GM18867 (cell line): ENCODE measurements around the gene FOXP4.

ENCODE experiments used
- ATAC-seq: cut with Tn5 transposase; IDR thresholded peaks from one replicate; pipeline ENCODE4 v1.9.1; 2021; ENCODE audit warnings: mild to moderate bottlenecking, moderate library complexity; ENCODE audit not compliant: unreplicated experiment

Gene FOXP4

DNA sequence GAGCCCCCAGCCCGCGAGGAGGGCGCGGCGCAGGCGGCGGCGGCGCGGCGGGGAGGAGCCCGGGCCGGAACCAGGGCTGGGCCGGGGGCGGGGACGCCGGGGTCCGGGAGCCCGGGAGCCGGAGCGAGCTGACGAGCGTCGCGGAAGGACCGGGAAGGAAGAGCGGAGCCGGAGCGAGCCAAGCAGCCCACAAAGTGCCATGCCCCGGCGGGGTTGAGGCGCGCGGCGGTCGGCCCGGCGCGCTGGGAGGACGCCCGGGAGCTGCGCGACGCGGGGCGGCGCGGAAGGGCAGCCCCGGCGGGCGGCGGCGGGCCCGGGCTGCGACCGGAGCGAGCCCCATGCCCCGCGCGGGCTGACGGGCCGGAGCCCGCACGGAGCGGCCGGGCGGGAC is 289 bp downstream of the FOXP4 start:
- ATAC-seq = peak; percentile 49

DNA sequence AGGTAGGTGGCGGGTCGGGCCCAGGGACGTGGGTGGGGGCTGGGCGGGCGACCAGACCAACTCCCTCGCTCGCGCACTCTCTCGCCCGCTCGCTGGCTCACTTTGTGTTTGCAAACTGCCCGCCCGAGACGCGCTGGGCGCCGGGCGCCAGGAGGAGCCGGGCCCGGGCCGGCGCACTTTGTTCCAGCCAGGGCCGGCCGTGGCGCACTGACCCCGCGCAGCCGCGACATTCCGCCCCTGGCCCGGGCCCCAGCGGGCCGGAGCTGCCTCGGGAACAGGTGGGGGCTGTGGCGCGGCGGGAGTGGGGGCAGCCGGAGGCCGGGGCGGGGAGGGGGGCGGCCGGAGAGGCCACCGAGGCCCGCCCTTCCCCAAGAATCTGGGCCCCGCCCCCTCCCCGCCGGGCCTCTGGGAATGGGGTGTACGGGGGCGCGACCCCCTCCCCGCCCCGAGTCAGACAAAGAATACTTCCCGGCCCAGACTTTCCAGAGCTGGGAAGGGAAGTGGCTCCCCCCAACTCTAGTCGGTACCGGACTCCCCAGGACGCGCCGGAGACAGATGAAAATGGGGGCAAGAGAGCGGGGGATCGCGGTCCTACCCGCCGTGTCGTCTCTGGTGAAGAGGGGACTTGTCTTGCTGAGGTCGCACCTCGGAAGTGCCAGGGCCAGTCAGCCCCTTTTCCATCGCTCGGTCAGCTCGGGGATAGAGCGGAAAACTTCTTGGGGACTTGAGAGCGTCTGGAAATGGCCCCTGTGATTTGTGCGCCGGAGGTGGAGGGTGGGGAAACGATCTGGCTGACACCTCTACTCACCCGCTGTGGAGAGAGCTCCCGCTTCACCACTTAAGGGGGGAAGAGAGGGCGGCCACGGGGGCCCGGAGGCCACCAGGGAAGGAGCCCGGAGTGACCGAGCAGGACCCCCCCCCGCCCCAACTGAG is 951 bp downstream of the FOXP4 start:
- no peak for ATAC-seq

DNA sequence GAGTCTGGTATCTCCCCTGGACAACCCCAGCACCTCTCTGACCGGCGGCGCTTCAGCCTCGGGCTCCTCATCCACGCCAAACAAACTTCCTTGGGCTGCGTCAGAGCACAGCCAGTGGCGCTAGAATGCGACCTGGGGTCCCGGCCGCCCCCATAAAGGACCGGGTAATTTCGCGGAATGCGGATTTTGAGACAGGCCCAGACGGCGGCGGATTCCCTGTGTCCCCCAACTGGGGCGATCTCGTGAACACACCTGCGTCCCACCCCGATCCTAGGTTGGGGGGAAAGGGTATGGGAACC is 1.6 kb downstream of the FOXP4 start:
- no peak for ATAC-seq

DNA sequence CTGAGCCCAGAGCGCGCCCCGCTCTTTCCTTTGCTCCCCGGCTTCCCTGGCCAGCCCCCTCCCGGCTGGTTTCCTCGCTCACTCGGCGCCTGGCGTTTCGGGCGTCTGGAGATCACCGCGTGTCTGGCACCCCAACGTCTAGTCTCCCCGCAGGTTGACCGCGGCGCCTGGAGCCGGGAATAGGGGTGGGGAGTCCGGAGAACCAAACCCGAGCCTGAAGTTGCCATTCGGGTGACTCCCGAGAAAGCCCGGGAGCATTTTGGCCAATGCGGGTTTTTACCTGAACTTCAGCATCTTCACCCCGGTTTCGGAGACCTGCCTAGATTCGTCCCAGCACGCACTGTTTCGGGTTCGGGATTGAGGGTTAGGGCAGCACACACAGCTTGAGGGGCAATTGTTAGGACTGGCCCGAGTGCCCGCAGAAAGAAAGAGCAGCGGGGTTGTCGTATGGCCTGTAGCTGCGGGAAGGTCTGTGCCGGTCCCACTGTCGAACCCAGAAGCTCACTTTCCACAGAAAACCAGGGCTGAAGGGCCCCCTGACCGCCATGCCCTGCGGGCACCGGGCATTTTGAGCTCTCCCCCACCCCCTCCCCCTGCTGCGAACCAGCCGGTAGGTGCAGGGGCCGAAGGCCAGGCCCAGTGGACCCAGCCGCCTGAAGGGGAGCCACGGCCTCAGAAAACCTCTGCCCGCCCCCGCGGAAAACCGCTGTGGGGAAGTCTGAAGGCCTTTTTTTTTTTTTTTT is 2.1 kb downstream of the FOXP4 start:
- ATAC-seq = no peak

DNA sequence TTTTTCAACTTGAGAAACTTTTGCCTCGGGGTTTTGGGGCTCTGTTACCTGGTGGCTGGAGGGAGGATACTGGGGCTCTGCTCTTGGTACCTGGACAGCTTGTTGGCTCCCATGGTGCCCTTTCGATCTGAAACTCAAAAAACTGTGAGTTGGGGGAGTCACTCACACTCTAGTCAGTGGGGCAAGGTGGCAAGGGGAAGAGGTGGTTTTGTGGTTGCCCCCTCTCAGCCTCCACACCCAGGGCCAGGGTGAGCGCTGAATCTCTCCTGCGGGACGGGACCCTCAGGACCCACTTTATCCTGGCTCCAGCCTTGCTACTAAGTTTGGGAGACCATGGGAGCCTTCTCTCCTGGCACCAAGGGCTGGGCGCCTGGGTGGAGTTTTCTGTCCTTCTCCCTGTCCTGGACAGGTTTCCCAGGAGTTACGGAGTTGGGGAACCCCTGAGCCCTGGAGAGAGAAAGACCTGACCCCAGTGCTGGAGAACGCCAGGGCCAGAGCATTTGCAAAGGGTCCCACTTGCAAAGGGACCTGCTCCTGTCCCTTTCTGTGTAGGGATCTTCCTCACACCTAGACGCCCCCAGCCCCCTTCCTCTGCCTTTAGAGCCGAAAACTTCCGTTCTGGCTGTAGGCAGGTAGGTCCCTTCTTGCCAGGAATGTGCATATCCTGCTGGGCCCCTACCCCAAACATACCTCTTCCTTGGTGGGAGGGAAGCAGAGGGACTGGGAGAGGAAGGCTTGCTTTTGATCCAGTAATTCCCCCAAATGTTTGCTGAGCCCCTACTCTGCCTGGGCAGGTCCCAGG is 2.9 kb downstream of the FOXP4 start:
- no peak for ATAC-seq

DNA sequence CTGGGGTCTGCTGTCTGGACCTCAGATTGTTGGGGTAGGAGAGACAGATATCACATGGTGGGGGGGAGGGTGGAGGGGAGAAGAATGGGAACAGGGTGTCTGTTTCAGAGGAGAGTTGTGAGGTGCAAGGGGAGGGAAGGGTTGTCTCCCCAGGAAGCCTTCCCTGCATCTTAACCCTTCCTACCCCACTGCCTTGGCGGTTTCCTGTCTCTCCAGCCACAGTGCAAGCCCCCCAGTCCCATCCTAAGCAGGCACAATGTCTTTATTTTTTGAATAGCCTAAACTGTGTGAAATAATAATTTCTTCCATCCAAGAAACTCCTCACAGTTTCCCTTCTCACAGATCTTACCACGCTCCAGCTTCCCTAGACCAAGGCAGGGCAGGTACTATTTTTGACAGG is 3.5 kb downstream of the FOXP4 start:
- ATAC-seq = no peak

DNA sequence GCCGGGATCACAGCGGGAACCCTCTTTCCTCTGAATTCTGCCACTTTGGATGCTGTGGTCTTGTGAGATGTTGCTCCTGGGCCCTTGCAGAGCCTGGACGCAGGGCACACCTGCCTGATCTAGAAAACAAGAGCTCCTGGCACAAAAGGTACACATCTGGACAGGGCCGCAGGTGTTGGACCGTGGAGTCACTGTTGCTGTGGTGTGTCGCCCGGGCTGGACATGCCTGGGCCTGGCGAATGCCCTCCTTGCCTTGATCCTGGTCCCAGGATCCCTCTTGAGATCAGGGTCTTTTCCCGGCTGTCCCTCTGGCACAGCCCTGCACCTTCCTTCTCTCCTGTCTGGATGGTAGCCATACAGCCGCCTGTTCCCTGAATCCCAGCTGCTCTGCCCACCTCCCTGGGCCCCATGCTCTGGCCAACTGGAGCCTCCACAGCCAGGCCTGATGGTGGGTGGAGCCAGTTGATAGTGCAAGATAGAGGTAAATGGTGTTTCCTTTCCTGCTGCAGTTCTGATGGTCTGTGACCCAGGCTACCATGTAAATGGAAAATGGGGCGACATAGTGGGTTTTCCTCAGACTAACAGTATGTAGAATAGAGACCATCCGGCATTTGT is 5.0 kb downstream of the FOXP4 start:
- ATAC-seq = no peak

DNA sequence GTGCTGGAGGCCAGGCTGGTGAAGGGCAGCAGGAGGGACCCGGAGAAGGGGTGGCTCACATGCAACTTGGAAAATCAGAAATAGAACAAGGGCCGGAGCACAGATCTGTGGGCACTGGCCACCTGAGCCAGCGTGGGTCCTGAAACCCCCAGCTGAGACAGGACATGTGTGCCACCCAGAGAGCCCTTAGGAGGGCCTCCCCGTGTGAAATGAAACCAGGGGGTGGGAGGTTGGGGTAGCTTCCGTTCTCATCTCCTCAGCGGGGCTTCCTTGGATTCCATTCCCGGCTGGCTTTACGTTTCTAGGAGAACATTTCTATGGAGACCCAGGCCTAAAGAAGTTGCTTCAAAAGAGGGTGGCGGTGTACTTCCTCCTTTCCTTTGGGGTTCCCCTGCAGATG is 5.7 kb downstream of the FOXP4 start:
- no peak for ATAC-seq

DNA sequence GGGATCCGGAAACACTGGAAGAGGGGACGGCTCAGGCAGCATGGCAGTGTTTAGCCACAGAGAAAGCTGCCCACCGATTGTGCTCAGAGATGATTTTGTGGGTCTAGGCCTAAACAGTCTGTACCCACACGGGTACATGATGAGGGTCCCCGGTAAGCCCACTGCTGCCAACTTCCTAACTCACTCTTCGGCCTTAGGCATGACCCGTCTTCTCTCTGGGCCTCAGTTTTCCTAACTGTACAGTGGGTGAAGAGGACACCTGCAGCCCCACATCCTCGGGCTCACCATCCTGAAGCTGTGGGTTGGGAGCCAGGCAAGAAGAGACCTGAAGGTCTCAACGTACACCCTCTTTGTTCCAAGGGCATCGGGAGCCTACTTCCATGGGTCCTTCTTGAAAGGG is 6.5 kb downstream of the FOXP4 start:
- ATAC-seq = no peak

DNA sequence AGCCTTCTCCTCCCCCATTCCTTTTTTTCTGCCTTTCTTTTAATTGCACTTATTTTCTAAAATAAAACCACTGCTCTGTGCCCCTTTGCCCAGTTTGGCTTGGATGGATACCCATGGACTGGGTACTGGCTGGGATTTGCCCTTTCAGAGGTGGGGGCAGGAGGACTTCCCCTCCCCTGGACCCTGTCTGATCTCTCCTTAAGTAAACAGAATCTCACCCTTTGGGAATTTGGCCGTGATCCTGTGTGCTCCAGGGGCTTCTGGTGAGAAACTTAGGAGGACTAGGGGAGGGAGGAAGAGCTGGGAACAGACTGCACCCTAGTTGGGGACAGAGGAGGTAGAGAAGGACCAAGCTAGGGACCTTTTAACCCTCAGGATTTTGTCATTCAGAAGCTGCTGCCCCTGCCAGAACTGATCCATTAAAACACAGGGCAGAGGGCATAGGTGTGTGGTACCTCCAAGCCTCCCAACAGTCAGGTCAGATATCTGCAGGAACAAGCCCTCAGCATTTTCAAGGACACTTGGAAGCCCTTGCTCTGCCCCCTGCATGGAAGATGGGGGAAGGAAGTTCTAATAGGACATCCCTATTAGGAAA is 7.3 kb downstream of the FOXP4 start:
- no peak for ATAC-seq

DNA sequence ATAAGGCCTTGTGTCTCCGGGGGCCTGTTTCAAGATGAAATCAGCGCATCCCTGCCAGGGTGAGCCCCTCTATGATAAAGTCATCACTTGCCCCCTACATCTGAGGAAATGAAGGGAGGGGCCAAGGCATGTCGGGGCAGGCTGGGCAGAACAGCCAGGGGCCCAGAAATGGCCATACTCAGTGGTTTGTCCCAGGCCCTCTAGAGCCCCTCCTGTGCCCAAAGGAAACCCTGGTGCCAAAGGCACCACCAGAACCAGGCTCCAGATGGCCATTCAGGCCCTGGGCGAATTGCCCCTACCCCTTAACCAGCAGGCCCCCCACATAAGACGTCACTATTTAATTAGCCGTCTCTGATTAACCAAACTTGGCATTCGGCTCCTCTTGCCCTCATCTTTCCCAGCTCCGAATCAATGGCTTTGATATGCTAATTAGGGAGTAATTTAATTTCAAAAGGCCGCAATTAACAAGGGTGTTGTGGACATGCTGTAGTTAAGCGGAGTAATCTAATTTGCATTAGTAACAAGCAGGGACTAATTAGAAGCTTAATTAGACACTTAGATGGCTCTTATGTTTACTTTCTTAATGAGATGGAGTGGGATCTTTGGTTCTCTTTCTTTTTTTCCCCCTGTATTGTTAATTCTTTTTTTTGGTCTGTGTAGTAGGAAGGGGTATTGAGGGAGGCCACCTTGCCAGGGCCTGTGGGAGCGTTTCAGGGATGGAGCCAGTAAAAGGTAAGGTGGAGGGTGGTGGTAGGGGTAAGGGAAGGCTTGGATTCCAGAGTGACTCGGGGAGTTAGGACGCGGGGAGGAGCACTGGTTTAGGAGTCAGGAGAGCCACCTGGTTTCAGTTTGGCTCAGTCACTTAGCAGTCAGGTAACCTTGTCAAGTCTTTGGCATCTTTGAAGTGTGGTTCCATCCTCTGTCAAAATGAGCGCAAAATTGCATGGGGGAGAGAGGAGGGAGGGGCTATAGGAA is 9.4 kb downstream of the FOXP4 start:
- no peak for ATAC-seq

DNA sequence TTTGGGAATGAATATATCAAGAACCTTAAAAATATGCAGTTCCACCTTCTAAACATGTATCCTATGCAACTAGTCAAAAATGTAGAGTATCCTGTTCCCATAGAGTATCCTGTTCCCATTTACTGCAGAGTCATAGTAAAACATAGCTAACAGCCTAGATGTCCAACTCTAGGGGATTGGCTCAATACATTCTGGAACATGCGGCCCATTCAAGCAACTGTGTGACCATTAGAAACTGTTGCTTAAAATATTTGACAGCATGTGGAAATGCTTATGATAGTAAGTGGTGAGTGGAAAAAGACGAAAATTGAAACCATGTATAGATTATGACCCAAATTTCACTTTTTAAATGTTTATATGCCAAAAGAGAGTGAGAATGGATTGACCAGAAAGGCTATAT is 11.2 kb downstream of the FOXP4 start:
- no peak for ATAC-seq

DNA sequence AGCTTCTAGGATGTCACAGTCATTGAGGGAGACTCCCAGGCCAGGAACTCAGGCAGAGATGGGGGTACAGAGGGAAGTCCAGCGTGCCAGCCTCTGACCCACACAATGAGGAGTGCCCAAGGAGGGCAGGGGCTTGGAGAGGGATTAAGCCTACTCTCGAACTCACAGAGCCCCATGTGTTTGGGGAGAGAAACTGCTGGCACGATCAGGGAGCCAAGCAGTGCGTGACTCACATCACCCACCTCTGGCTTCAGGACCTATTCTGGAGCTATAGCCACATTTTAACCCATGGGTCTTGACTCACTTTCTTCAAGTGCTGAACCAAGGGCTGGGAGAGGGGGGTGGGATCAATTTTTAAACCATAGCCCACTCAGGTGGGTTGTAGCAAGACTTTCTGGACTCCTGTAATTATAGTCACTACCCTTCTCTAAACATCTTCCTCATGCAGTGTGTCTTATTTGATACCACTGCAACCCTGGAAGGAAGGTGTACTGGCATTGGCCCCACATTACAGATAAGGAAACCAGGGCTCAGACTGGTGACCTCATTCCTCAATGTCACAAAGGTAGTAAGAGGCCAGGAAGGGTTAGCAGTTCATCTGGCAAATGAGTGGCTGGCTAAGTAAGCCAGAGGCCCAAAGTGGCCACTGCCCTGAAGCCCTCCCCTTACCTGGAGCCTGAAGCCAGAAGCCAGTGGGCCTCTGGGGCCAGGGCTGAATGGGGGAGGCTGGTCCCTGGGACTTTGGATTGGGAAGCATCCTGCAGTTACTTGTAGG is 12.0 kb downstream of the FOXP4 start:
- ATAC-seq = no peak

DNA sequence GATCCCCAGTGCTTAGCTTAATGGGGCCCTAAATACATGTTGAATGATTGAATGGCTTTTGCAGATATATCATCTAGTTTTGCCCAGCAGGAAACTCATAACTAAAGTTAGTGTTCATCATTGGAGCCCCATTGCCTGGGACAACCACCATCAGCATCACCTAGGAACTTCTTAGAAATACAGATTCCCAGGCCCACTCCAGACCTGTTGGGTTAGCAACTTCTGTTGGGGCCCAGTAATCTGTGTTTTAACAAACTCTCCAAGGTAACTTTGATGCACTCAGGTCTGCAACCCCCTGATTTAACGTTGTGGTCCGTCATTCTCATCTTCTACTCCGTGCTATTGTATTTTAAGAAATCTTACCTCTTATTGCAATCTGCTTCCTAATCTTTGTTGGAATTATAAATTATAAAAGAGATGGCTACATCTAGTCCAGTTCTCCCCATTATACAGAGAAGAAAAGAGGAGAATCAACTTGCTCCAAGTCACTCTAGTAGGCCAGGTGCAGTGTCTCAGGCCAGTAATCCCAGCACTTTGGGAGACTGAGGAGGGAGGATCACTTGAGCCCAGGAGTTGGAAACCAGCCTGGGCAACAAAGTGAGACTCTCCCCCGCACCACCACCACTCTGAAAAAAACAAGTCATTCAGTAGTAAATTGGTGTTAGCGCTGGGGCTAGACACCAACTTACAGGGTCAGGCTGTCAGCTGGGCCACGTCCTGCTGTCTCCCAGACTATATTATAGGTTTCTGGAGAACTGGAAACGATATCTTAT is 13.7 kb downstream of the FOXP4 start:
- ATAC-seq = no peak

DNA sequence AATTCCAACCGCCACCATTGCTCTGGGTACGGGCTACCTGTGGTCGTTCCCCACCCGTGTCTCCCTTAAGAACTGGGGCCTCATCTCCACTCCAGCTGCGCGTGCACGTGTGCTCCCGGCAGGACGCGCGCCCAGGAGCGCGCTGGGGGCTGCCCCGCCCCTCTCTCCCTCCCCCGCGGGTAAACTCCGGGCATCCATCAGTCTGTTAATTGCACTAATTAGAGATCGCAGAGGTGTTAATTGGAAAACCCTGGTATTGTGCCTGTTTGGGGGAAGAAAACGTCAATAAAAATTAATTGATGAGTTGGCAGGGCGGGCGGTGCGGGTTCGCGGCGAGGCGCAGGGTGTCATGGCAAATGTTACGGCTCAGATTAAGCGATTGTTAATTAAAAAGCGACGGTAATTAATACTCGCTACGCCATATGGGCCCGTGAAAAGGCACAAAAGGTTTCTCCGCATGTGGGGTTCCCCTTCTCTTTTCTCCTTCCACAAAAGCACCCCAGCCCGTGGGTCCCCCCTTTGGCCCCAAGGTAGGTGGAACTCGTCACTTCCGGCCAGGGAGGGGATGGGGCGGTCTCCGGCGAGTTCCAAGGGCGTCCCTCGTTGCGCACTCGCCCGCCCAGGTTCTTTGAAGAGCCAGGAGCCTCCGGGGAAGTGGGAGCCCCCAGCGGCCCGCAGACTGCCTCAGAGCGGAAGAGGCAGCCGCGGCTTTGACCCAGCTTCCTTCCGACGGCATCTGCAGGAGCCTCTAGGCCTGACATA is 14.4 kb downstream of the FOXP4 start:
- peak; percentile 47 for ATAC-seq

DNA sequence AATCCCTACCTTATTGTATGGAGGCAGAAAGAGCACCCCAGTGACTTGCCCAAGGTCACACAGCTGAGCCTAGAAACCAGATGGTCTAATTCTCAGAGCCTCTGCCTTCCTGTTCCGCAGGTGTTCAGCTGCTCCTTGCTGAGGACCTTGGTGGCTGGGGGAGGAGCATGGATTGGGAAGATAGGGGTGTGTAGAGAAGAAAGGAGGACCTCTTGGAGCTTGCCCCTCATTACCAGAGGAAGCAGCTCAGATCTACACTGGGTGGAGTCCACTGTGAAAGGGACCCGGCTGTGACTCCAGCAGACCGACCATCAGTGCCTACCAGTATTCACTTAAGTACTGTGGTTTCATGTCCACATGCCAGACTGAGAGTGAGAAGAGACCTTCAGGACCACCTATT is 15.2 kb downstream of the FOXP4 start:
- no peak for ATAC-seq
